GM18502 (cell line): ENCODE data around the gene ATP11A.
"Not testable (repeated sequence)": the region's sequence is repeated elsewhere in the genome, so short reads cannot be mapped to it uniquely, and the experiment has no call there.

Experiments used
- ATAC-seq: cut with Tn5 transposase; IDR thresholded peaks from one replicate; pipeline ENCODE4 v1.9.1; 2021; ENCODE audit warnings: mild to moderate bottlenecking; ENCODE audit not compliant: unreplicated experiment, poor library complexity

ATP11A gene

GRCh38 chr13:112784811-112785482, 95.1 kb downstream of the ATP11A start:
- ATAC-seq = no peak

DNA sequence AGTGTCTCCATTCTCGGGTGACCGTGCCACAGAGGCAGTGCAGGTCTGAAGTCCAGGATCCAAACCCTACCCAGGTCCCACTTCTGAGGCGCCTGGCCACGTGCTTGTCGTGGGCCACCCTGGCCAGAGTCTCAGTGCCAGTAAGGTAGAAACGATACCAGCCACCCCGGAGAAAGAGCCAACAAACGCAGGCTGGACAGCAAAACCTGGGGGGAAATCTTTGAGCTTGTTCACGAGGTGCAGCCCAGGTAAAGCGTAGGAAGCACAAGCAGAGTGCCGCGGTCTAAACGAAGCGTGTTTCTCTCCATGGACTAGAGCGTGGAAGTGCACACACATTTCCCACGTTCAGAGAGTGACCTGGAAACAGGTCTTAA, 95.6 kb downstream of the ATP11A start:
- no peak for ATAC-seq

DNA sequence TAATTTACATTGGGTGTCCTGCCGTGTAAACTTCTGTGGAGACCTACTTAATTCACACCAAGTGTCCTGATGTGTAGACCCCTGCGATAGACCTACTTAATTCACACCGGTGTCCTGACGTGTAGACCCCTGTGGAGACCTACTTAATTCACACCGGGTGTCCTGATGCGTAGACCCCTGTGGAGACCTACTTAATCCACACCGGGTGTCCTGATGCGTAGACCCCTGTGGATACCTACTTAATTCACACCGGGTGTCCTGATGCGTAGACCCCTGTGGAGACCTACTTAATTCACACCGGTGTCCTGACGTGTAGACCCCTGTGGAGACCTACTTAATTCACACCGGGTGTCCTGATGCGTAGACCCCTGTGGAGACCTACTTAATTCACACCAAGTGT, 97.0 kb downstream of the ATP11A start:
- ATAC-seq = not testable (repeated sequence)

DNA sequence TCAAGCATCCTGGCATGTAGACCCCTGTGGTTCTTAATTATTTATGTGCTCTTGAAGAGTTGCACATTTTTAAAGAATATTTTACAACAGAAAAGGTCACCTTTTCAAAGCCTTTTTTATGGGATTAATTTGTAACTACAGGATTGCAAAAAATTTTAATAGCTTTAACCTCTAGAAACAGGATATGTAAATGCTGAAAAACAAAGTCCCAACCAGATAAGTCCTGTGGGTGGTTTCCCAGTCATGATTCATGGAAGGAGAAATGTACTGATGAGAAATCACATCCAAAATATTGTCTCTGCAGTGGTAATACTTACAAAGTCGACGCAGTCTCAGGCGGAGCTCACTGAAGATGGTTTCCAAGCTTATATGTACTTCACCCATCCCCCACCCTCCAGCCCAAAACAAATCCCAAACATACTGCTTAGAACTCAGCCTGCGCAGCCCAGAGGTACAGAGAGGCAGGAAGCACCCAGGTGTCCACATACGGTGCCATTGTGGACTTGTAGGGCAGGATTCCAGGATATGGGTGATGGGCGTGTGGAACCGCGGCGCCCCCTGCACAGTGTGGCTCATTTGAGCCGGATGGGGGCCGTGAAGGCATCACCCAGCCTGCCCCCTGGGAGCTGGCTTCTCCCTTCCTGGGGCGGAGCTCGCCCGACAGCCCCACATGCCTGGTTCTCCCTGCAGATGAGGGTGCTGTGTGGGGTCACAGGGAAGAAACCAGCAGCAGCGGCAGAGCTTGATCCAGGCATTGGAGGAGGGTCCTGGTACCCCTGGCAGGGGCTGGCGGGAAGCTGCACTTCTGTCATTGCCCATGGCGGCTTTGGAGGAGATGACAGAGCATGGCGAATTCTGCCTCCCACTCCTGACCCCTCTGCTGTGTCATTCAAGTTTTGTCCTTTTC, 101.2 kb downstream of the ATP11A start:
- ATAC-seq = no peak

DNA sequence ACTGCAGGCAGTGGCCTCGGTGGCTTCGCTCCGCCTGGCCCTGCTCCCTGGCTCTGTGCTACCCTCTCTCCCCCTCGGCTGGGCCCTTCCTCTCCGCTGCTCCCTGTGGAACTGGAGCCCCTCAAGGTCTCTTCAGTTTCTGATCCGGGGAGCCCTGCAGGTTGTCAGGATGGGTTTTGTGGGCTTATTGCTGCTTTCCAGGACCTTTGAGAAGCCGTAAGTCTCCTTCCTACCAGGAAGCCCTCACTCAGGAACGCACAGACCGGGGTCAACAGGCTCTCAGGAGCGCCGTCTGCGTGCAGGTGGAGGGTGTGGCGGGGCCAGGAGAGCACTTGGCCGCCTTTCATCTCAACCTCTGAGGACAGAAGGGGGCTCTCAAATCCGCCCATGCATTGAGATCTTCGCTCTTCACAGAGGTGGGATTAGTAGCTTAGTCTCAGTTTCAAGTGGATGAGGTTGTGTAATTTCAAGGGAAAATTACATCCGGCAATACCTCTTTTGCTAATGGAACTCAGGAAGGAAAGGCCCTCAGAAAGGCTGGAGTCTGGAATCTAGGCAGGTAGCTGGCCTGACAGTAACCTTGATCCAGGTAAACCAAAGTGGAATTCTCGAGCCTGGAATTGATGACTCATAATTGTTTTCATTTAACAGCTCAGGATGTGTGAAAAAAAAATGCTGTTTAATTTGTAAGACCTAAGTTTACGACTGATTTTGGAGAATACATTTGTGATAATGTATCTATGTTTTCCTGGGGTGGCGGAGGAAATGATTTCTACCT, 102.0 kb downstream of the ATP11A start:
- no peak for ATAC-seq

DNA sequence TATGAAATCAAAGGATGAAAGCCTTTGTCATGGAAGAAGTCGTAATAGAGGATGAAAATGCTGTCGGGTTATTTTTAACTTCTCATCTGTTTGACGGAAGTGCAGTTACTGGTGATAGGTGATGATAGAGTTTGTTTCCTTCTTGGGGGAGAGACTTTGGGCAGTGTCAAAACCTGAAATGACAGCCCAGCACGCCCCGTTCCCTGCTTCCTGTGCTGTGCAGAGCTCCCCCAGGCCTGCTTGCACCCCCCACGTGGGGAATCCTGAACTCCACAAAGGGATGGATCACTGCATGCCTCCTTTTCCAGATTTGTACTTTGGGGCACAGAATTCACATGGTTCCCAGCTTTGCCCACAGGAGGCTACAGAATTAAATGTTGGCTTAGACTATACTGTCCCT, 102.7 kb downstream of the ATP11A start:
- no peak for ATAC-seq

DNA sequence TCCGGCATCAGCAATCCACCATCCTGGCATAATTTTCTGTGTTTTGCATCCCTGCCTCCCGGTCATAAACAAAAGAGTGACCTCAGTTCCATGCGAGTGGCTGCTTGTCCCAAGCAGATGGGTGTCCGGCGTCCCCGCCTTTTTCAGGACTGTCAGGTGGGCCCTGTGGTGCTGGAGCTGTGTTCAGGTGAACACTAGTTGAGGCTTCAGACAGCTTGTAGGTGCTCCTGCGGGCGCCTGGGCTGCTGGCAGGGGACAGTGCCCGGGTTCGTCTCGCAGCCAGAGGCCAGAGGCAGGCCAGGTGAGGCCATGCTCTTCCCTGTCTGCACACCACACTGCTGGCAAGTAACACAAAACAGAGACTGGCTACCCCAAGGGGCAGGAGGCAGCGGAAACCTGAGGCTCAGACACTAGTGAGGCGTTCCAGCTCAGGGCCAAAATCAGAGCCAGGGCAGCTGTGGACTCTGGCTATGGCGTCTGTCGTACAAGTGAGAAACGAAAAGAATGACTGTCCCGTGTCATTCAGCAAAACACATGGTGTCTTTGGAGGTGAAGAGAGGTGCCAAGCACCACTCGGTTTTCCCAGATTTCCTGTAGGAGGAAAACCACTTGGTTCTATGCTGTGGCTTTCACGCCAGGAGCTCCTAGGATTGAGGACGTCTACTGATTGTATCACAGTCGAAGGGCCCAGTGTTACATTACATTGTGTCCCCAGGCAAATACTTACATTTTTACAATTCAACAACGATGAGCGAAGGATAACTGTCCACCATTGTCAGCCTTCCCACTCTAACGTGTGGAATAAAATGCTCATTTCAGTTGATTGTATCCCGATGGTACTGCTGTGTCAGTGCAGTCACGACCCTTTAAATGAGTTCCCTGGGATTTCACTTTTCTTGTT, 104.0 kb downstream of the ATP11A start:
- no peak for ATAC-seq

DNA sequence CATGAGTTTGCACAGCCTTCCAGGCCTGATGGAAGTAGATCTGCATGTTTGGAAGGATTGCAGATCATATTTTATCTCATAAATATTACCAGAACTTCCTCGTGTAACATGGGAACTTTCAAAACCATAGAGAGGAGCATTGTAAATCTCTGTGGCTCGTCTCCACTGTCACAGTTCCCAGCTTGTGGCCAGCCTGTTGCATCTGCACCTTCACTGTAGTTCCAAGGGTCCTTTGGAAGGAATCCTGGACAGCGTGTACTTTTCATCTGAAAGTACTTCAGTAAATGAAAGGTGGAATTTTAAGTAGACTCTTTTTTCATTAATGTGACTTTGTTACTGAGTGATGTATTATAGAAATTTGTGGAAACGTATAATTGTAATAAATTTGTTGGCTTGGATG, 105.4 kb downstream of the ATP11A start:
- ATAC-seq = no peak

GRCh38 chr13:112796190-112796915, 106.5 kb downstream of the ATP11A start:
- ATAC-seq = no peak

DNA sequence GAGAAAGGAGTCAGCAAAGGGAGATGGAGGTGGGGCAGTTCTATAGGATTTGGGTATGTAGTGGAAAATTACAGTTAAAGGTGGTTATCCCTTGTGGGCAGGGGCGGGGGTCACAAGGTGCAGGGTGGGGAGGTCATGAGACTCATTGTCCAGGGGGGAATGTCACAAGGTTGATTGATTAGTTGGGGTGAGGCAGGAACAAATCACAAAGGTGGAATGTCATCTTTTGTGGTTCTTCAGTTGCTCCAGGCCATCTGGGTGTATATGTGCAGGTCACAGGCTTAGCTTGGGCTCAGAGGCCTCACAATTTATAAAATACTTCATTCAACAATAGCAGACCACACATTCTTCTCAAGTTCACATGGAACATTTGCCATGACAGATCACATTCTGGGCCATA, 109.6 kb downstream of the ATP11A start:
- ATAC-seq = no peak

DNA sequence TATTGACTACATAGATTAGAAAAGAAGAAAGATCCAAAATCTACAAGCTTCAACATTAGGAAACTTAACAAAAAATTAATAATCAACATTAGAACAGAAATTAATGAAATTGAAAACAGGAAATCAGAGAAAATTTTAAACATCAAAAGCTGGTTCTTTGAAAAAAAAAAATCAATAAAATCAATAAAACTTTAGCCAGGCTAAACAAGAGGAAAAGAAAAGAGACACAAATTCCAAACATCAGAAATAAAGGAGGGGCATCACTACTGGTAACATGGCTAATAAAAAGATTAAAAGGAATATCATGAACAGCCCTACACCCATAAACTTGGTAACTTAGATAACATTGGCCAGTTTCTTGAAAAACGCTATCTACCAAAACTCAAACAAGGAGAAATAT, 110.2 kb downstream of the ATP11A start:
- ATAC-seq = no peak

GRCh38 chr13:112800807-112801206, 111.0 kb downstream of the ATP11A start:
- ATAC-seq = peak; percentile 32

GRCh38 chr13:112802802-112803195, 113.0 kb downstream of the ATP11A start:
- ATAC-seq = peak; percentile 53

- peak; percentile 75 for ATAC-seq
Measured at GRCh38 chr13:112803422-112803821, 113.6 kb downstream of the ATP11A start.

- ATAC-seq = no peak
Measured at GRCh38 chr13:112804374-112804773, 114.5 kb downstream of the ATP11A start.

GRCh38 chr13:112806739-112807652, 117.2 kb downstream of the ATP11A start:
- ATAC-seq = no peak

GRCh38 chr13:112807653-112808376, 118.0 kb downstream of the ATP11A start:
- ATAC-seq = no peak
